GM18867 (cell line): ENCODE measurements around the gene PTGES3L.
"Not testable (repeated sequence)": the region's sequence is repeated elsewhere in the genome, so short reads cannot be mapped to it uniquely, and the experiment has no call there.

ENCODE experiments used
- ATAC-seq: cut with Tn5 transposase; IDR thresholded peaks from one replicate; pipeline ENCODE4 v1.9.1; 2021; ENCODE audit warnings: mild to moderate bottlenecking, moderate library complexity; ENCODE audit not compliant: unreplicated experiment

The PTGES3L gene

DNA sequence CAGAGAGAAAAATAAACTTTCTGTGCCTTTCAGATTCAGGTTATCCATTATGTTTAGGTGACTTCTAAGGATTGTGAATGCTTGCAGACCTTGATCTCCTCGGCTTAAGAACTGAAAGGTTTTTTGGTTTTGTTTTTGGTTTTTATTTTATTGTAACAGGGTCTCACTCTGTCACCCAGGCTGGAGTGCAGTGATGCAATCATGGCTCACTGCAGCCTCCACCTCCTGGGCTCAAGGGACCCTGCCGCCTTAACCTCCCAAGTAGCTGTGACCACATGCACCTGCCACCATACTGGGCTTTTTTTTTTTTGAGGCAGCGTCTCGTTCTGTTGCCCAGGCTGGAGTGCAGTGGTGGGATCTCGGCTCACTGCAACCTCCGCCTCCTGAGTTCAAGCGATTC, 56.4 kb downstream of the PTGES3L start:
- not testable (repeated sequence) for ATAC-seq

DNA sequence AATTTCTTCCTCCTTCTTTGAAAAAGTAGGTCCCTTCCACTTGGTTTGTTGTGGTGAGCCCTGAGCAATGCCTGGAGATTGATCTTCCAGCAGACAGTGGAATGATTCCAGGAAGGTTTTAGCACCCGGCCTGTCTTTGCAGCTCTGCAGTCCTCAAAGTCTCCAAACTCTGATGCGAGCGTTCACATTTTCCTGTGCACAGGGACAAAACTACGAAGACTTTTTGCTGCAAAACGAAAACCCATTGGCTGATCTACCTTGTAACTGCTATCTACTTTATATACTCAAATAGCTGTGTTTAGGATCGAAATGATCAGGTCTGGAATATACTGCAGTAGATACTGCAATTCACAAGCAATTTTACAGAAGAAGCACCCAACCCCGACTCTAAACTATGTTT, 57.6 kb downstream of the PTGES3L start:
- no peak for ATAC-seq

DNA sequence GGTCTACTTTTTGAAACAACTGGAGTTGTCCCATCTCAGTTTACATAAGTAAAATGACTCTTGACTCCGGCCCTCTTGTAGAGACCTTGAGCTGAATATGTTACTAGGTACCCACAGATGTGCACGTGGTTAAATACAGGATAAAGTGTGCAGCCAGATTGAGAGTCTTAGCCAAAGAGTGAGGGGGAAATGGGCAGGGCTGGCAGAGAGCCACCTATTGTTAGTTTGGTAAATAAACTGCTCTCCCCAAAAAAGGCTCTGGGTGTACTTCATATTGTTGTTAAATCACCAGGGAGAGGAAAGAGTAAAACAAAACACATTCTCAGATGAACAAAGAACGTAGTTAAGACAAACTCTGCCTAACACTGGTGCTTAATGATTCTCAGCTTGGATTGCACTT, 59.0 kb downstream of the PTGES3L start:
- no peak for ATAC-seq

DNA sequence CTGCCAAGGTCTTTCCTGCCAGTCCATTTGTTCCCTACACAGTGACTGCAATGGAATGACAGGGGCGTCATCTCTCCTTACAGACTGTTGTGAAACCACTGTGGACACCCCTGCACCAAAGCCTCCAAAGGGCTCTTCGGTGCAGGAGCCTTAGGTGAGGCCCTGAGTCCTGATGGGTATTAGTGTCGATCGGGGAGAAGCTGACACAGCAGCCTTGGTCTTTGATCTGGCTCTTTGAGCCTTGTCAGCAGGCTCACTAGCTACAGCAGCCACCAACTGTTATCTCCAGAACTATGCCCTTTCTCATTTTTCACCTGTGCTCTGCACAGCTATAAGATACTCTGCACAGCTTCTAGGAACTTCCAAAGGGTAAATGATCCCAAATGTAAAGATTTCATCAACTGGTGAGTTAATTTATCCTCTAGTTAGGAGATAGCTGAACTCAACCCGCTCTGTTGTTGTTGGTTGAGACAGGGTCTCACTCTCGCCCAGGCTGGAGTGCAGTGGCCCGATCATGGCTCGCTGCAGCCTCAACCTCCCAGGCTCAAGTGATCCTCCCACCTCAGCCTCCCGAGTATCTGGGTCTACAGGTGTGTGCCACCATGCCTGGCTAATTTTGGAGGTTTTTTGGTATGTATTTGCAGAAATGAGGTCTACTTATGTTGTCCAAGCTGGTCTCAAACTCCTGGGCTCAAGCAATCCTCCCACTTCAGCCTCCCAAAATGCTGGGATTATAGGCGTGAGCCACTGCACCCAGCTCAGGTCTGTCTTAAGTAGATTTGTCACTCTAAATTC, 59.6 kb downstream of the PTGES3L start:
- ATAC-seq, result no peak

DNA sequence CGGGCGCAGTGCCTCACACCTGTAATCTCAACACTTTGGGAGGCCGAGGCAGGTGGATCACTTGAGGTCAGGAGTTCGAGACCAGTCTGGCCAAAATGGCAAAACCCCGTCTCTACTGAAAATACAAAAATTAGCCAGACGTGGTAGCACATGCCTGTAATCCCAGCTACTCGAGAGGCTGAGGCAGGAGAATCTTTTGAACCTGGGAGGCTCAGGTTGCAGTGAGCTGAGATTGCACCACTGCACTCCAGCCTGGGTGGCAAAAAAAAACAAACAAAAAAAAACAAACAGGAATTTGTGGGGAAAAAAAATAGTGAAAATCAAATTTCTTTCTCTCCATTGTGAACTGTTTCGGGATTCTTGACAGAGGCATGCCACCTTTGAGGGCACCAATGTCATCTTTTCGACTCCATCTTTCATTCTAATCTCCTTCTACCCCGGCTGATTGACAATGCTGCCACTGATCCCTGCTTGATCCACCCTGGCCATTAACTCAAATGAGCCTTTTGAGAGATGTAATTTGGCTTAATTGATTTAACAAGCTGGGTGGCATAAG, 60.3 kb downstream of the PTGES3L start:
- not testable (repeated sequence) for ATAC-seq

DNA sequence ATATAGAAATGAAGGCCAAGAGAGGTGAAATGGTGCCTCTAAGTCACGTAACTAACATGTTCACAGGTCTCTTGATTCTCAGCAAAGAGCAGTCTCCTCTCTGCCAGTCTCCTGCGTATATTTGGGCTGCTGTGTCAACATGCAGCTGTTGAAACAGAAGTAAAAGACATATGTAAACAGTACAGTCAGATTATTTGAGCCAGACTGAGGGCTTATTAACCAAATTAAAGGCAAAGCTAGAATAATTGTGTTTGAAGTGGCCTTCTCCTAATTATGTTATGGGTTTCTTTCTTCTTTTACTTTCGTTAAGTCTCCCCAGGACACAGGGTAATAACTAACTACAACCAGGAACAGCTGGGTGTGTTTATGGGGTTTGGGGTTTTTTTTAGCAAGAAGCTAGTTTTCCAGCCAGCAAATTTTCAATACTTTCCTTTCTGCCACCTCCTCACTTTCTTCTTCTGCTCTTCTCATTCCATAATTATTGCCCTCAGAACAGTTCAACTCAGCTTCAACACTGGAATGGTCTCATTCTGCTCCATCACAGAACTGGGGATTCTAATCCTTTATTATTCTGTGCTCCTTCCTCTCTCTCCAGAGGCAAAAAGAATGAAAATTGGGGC, 60.9 kb downstream of the PTGES3L start:
- ATAC-seq, result no peak
